PC-9 (cell line): ENCODE data around the gene MCM5.

Experiments used
- EZH2 ChIP-seq: fragments of 200-600 bp; sonication (generic); IDR thresholded peaks from 2 replicates; pipeline ENCODE4 v1.8.0; 2017; ENCODE audit warnings: antibody characterized with exemption, low read depth
- TF ChIP-seq, protein P1 (sequence below): fragments of 200-600 bp; sonication (generic); conservative IDR thresholded peaks from 2 replicates; pipeline ENCODE4 v1.6.1; 2017; ENCODE audit warnings: mixed run types, antibody characterized with exemption, mild to moderate bottlenecking, moderate library complexity

DNA sequence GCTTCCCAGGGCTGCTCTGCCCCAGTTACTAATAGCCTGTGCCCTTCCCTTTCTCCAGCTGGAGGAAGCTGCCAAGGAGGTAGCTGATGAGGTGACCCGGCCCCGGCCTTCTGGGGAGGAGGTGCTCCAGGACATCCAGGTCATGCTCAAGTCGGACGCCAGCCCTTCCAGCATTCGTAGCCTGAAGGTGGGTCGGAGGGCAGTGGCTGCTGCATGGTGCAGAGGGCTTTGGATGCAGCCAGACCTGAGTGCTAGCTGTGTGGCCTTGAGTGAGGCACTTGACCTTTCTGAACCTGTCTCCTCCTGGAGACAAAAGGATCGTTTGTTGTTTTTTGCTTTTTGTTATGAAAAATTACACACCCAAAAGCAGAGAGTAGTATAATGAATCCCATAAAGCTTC is 3.4 kb downstream of the MCM5 start:
- TF ChIP-seq, protein P1, sequence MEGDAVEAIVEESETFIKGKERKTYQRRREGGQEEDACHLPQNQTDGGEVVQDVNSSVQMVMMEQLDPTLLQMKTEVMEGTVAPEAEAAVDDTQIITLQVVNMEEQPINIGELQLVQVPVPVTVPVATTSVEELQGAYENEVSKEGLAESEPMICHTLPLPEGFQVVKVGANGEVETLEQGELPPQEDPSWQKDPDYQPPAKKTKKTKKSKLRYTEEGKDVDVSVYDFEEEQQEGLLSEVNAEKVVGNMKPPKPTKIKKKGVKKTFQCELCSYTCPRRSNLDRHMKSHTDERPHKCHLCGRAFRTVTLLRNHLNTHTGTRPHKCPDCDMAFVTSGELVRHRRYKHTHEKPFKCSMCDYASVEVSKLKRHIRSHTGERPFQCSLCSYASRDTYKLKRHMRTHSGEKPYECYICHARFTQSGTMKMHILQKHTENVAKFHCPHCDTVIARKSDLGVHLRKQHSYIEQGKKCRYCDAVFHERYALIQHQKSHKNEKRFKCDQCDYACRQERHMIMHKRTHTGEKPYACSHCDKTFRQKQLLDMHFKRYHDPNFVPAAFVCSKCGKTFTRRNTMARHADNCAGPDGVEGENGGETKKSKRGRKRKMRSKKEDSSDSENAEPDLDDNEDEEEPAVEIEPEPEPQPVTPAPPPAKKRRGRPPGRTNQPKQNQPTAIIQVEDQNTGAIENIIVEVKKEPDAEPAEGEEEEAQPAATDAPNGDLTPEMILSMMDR: no peak
- no peak for TF ChIP-seq EZH2
